ENCODE results near the gene ZG16.

- TF ChIP-seq GATA2 (IDR thresholded peaks at IDR 0.05; ENCODE audit: low read depth, low read length) (no peak), GATA3 (IDR thresholded peaks at IDR 0.05; ENCODE audit: low read depth, low read length) (no peak)
Measured at GRCh38 chr16:29743827-29744531, 34.1 kb upstream of the ZG16 start.

Measured in SH-SY5Y (cell line).